ENCODE data around the gene ZNF69. TPM values are rescaled to one million over a fixed set of nuclear protein-coding genes. Genes with fewer than 3 reads are reported as not detected.
"Not testable (repeated sequence)": the region's sequence is repeated elsewhere in the genome, so short reads cannot be mapped to it uniquely, and the experiment has no call there.

Gene ZNF69
- total RNA-seq, 2 donors from 2014 or later, result 1.8 to 1.9 TPM

- peaks cover 0 to 11% of the 10 kb centered on the region in 2 donors for H3K9me3 Mint-ChIP-seq
- ATAC-seq (peak; percentile 73 to 82), DNase-seq (ENCODE audit: low spot score in 2 of 2) (peak; percentile 56 to 66)
- H3K27ac Mint-ChIP-seq, result no peak overlapping the region
- H3K36me3 Mint-ChIP-seq, result peaks cover 0 to 9% of the 10 kb centered on the region in 2 donors
Observed at GRCh38 chr19:11881151-11881800, 6.3 kb upstream of the ZNF69 start.

GRCh38 chr19:11882606-11883005 is 5.0 kb upstream of the ZNF69 start:
- peaks cover 3 to 15% of the 10 kb centered on the region in 2 donors for H3K36me3 Mint-ChIP-seq
- DNase-seq (ENCODE audit: low spot score in 2 of 2) (no peak), ATAC-seq (no peak)
- H3K27ac Mint-ChIP-seq, result no peak overlapping the region
- peaks cover 0 to 11% of the 10 kb centered on the region in 2 donors for H3K9me3 Mint-ChIP-seq

GRCh38 chr19:11887234-11887610 is 360 bp upstream of the ZNF69 start:
- Mint-ChIP-seq H3K27ac (peak overlapping the region in 1 of 2 donors; percentile 95), H3K9me3 (peaks cover 0 to 5% of the 10 kb centered on the region in 2 donors), H3K36me3 (peaks cover 11 to 23% of the 10 kb centered on the region in 2 donors)
- ATAC-seq, result peak in 1 of 2 donors; percentile 30
- DNase-seq (ENCODE audit: low spot score in 2 of 2), result no peak

GRCh38 chr19:11889901-11890300 is 2.3 kb downstream of the ZNF69 start:
- peaks cover 21 to 37% of the 10 kb centered on the region in 2 donors for H3K36me3 Mint-ChIP-seq
- H3K27ac Mint-ChIP-seq; ATAC-seq; DNase-seq (ENCODE audit: low spot score in 2 of 2): not testable (repeated sequence)
- peaks cover 0 to 12% of the 10 kb centered on the region in 2 donors for H3K9me3 Mint-ChIP-seq

GRCh38 chr19:11890634-11891033 is 3.1 kb downstream of the ZNF69 start:
- ATAC-seq (no peak), DNase-seq (ENCODE audit: low spot score in 2 of 2) (no peak)
- Mint-ChIP-seq H3K9me3 (peaks cover 5 to 17% of the 10 kb centered on the region in 2 donors), H3K36me3 (peaks cover 28 to 44% of the 10 kb centered on the region in 2 donors), H3K27ac (no peak overlapping the region)

- Mint-ChIP-seq H3K36me3 (peaks cover 33 to 38% of the 10 kb centered on the region in 2 donors), H3K9me3 (peaks cover 18% of the 10 kb centered on the region in 2 donors), H3K27ac (peak overlapping the region in 1 of 2 donors; percentile 4)
- no peak for ATAC-seq
- no peak for DNase-seq (ENCODE audit: low spot score in 2 of 2)
Observed at GRCh38 chr19:11894851-11895250, 7.3 kb downstream of the ZNF69 start.

GRCh38 chr19:11902228-11902627 is 14.6 kb downstream of the ZNF69 start:
- peaks cover 38 to 48% of the 10 kb centered on the region in 2 donors for H3K9me3 Mint-ChIP-seq
- H3K27ac Mint-ChIP-seq, result no peak overlapping the region
- ATAC-seq, result no peak
- H3K36me3 Mint-ChIP-seq, result peaks cover 65 to 82% of the 10 kb centered on the region in 2 donors
- DNase-seq (ENCODE audit: low spot score in 2 of 2), result no peak

GRCh38 chr19:11905928-11906327 is 18.3 kb downstream of the ZNF69 start:
- Mint-ChIP-seq H3K36me3 (peaks cover 62 to 88% of the 10 kb centered on the region in 2 donors), H3K27ac (no peak overlapping the region), H3K9me3 (peaks cover 46 to 48% of the 10 kb centered on the region in 2 donors)
- ATAC-seq (no peak), DNase-seq (ENCODE audit: low spot score in 2 of 2) (no peak)

- ATAC-seq; H3K27ac Mint-ChIP-seq; DNase-seq (ENCODE audit: low spot score in 2 of 2): not testable (repeated sequence)
- Mint-ChIP-seq H3K36me3 (peaks cover 38 to 61% of the 10 kb centered on the region in 2 donors), H3K9me3 (peaks cover 33 to 37% of the 10 kb centered on the region in 2 donors)
Observed at GRCh38 chr19:11911937-11912336, 24.4 kb downstream of the ZNF69 start.

- peaks cover 14 to 20% of the 10 kb centered on the region in 2 donors for H3K9me3 Mint-ChIP-seq
- not testable (repeated sequence) for H3K27ac Mint-ChIP-seq; ATAC-seq; DNase-seq (ENCODE audit: low spot score in 2 of 2)
- peaks cover 19 to 43% of the 10 kb centered on the region in 2 donors for H3K36me3 Mint-ChIP-seq
Observed at GRCh38 chr19:11914417-11915051, 27.0 kb downstream of the ZNF69 start.

GRCh38 chr19:11921852-11922495 is 34.4 kb downstream of the ZNF69 start:
- H3K9me3 Mint-ChIP-seq, result peaks cover 0 to 6% of the 10 kb centered on the region in 2 donors
- peaks cover 11 to 28% of the 10 kb centered on the region in 2 donors for H3K36me3 Mint-ChIP-seq
- ATAC-seq (no peak), DNase-seq (ENCODE audit: low spot score in 2 of 2) (no peak)
- no peak overlapping the region for H3K27ac Mint-ChIP-seq

- H3K36me3 Mint-ChIP-seq, result peaks cover 14 to 37% of the 10 kb centered on the region in 2 donors
- ATAC-seq (peak; percentile 94), DNase-seq (ENCODE audit: low spot score in 2 of 2) (peak; percentile 90 to 92)
- no peaks in the 10 kb centered on the region for H3K9me3 Mint-ChIP-seq
- peak within 1 kb of the TSS; percentile 94 to 99 for H3K27ac Mint-ChIP-seq
Observed at GRCh38 chr19:11924886-11925650, 37.5 kb downstream of the ZNF69 start, which contains the start of gene ZNF700. ZNF700 (plus strand) TSS chr19:11925107; CDS start chr19:11925211, 104 bp downstream.

GRCh38 chr19:11925651-11926187 is 38.1 kb downstream of the ZNF69 start:
- not testable (repeated sequence) for H3K9me3 Mint-ChIP-seq; ATAC-seq; DNase-seq (ENCODE audit: low spot score in 2 of 2)
- Mint-ChIP-seq H3K36me3 (peaks cover 17 to 41% of the 10 kb centered on the region in 2 donors), H3K27ac (peak overlapping the region; percentile 94)

- ATAC-seq (no peak), DNase-seq (ENCODE audit: low spot score in 2 of 2) (no peak)
- Mint-ChIP-seq H3K36me3 (peaks cover 21 to 50% of the 10 kb centered on the region in 2 donors), H3K27ac (no peak overlapping the region), H3K9me3 (no peaks in the 10 kb centered on the region)
Observed at GRCh38 chr19:11927227-11927626, 39.6 kb downstream of the ZNF69 start.

- no peak overlapping the region for H3K27ac Mint-ChIP-seq
- DNase-seq (ENCODE audit: low spot score in 2 of 2) (no peak), ATAC-seq (no peak)
- H3K36me3 Mint-ChIP-seq, result peaks cover 23 to 51% of the 10 kb centered on the region in 2 donors
- peaks cover 3 to 4% of the 10 kb centered on the region in 2 donors for H3K9me3 Mint-ChIP-seq
Observed at GRCh38 chr19:11931051-11931450, 43.5 kb downstream of the ZNF69 start.

GRCh38 chr19:11931513-11931912 is 43.9 kb downstream of the ZNF69 start:
- no peak for DNase-seq (ENCODE audit: low spot score in 2 of 2)
- no peak overlapping the region for H3K27ac Mint-ChIP-seq
- no peak for ATAC-seq
- H3K36me3 Mint-ChIP-seq, result peaks cover 27 to 51% of the 10 kb centered on the region in 2 donors
- peaks cover 3 to 4% of the 10 kb centered on the region in 2 donors for H3K9me3 Mint-ChIP-seq
